ENCODE measurements around the gene CHN2.
"Not testable (repeated sequence)": the region's sequence is repeated elsewhere in the genome, so short reads cannot be mapped to it uniquely, and the experiment has no call there.

The CHN2 gene

DNA sequence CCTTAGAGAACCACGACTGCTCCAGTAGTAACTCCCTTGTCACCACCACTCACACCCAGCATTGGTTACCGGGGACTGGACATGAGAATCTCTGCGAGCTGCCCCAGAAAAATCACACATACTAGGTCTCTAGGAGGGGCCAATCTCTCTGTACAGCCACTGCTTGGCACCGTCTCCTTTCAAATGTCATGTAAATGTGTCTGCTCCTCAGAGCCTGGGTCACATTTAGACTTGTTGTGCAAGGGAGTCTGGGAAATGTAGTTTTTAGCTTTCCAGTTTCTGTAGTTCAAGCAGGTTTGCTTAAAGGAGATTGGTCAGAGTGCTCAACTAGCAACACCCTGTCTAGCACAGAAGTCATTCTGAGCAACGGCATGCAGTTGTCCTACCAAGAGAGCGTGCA lies 60.0 kb downstream of the CHN2 start:
- DNase-seq (ENCODE audit: extremely low read depth in 1 of 2, low read depth in 1 of 2) = no peak

GRCh38 chr7:29255199-29255878 lies 60.8 kb downstream of the CHN2 start:
- no peak for DNase-seq (ENCODE audit: extremely low read depth in 1 of 2, low read depth in 1 of 2)

DNA sequence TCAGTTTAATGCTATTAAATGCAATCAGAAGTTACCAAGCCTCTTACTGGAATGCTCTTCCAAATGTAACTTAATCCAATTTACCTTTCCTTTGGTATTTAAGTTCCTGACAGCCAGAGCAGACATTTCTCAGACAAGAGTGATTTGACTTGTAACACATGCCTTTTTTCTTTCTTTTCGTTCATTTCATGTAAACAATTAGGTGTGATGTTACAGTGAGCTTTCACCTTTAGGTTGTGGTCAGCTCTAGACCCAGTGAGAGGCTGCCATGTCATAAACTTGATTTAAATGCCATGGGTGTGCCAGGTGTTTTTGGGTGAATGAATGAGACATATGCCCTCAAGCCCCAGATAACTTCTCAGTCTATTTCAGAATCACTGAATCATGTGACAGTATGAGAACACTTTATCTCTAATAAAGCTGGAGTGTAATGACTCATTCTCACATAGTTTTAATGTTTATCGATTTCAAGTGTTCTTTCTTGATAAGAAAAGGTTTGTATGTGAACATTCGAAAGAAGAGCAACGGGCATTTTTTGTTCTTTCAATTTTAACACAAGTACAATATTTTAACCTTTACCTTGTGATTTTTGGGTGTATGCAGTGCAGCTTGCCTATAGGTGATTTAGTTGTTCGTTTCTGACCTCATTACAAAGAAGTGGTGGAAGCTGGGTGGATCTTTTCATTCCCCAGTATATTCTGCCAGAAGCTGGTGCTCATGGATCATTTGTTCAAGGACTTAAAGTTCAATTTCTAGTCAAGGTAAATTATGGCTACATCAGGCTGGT lies 61.5 kb downstream of the CHN2 start:
- no peak for DNase-seq (ENCODE audit: extremely low read depth in 1 of 2, low read depth in 1 of 2)

DNA sequence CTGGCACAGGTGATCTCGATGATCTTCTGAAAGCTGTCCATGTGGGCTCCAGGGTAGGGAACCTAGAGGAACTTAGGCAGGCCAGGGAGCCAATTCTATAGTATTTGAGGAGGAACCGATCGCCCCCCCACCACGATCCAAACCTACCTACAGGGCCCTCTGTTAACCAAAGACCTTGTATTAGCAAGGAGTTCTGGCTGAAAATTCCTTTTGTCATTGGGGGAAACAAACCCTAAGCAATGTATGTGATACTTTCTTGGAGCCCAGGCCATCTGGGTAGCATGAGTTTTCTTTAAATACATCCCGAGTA lies 62.1 kb downstream of the CHN2 start:
- no peak for DNase-seq (ENCODE audit: extremely low read depth in 1 of 2, low read depth in 1 of 2)

DNA sequence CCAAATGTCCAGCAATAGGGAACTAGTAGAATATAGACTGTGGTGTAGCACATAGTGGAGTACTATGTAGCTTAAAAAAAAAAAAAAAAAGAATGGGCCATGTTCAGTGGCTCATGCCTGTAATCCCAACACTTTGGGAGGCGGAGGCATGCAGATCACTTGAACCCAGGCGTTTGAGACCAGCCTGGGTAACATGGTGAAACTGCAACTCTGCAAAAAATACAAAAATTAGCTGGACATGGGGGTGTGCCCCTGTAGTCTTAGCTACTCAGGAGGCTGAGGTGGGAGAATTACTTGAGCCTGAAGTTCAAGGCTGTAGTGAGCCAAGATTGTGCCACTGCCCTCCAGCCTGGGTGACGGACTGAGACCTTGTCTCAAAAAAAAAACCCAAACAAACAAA lies 64.4 kb downstream of the CHN2 start:
- DNase-seq (ENCODE audit: extremely low read depth in 1 of 2, low read depth in 1 of 2) = no peak

- DNase-seq (ENCODE audit: extremely low read depth in 1 of 2, low read depth in 1 of 2) = no peak
Measured at GRCh38 chr7:29262191-29262917, 67.8 kb downstream of the CHN2 start.

DNA sequence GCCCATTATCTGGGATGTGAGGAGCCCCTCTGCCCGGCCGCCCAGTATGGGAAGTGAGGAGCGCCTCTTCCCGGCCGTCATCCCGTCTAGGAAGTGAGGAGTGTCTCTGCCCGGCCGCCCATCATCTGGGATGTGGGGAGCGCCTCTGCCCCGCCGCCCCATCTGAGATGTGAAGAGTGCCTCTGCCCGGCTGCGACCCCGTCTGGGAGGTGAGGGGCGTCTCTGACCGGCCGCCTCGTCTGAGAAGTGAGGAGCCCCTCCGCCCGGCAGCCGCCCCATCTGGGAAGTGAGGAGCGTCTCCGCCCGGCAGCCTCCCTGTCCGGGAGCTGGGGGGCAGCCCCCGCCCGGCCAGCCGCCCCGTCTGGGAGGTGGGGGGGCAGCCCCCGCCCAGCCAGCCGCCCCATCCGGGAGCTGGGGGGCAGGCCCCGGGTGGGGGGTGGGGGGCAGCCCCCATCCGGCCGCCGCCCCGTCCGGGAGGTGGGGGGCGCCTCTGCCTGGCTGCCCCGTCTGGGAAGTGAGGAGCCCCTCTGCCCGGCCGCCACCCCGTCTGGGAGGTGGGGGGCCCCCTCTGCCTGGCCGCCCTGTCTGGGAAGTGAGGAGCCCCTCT lies 69.1 kb downstream of the CHN2 start:
- DNase-seq (ENCODE audit: extremely low read depth in 1 of 2, low read depth in 1 of 2) = not testable (repeated sequence)

- DNase-seq (ENCODE audit: extremely low read depth in 1 of 2, low read depth in 1 of 2) = no peak
Measured at GRCh38 chr7:29265208-29265923, 70.8 kb downstream of the CHN2 start.

GRCh38 chr7:29269935-29270334 lies 75.4 kb downstream of the CHN2 start:
- DNase-seq (ENCODE audit: extremely low read depth in 1 of 2, low read depth in 1 of 2) = no peak

DNA sequence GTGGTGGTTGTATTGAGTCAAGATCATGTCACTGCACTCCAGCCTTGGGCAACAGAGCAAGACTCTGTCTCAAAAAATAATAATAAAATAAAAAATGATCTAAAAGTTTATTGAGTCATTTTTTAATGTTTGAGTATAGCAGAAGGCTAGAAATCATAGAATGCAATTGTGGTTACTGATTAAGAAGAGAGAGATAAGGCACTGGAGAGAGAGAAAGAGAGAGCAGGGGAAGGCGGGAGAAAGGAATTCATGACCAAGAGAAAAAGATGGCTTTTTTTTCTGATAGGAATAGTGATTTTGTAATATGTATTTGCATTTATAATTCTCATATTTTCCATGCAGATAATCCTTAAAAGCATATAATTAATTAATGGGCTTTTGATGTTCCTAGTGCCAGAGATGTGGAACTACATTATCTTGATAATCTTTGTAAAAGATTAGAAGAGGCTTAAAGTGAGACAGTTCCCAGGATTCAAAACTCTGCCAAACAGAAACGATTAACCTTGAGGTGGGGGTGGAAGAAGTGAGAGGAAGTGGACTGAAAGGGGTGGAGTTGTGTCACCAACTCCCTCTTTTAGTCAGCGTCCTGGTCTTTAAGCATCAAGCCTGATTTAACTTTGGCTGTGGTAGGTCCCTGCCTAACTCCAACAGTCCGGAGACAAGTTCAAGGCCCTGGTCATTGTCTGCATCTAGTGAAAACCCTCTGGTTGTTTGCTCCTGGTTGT lies 76.2 kb downstream of the CHN2 start:
- DNase-seq (ENCODE audit: extremely low read depth in 1 of 2, low read depth in 1 of 2) = no peak

GRCh38 chr7:29271319-29271658 lies 76.7 kb downstream of the CHN2 start:
- DNase-seq (ENCODE audit: extremely low read depth in 1 of 2, low read depth in 1 of 2) = no peak

DNA sequence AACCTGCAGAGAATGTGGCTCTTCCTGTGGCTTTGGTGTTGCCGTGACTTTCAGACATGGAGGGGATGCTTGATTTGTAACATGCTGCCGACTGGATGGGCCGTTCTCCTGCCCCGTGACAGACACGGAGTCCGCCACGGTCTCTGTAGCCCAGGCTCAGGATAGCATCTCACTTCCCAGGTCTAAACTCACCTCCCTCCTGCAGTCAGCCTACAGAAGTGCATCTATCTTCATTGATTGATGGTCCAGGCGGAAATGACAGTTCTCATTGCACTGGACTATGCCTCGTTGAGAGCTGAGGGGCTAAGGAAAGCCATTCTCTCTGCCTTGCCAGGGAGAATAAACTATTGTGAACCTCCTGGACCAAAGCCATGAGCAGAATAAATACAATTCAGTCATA lies 77.5 kb downstream of the CHN2 start:
- no peak for DNase-seq (ENCODE audit: extremely low read depth in 1 of 2, low read depth in 1 of 2)

DNA sequence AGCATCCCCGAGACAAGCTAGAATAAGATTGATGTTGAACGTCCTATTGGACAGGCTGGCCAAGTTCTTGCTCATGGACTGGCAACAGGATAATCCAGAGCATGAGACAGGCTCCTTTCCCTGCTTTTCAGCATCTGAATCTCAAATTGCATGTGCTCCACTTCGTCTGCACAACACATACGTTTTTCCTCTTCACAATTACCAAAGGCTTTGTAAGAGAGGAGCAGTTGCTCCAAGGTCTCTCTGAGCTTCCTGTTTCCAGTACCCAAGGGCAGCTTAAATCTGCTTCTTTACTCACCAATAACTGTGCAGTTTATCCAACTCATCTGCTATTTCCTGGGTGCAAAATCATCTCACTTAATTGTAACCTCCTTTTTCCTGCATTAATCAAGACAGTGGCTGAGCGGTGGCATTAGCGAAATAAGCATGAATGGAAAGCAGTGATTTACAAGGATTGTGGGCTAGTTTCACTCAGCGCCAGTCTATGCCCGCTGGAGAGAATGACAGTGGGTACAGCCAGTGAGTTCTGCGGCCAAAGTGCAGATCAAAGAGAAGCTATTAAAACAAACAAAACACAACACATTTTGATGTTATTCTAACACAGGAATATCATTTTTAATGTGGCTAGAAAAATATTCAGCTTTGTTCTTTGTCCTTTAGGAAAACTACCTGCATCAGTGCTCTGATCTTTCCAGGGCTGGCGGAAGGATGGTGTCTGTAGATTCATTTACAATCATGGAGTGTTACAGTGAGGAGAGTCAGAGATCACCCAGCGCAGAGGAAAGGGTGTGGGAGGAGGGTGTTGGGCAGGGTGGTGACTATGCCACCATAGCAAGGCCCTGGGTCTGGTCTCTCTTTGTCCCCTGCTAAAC lies 79.8 kb downstream of the CHN2 start:
- DNase-seq (ENCODE audit: extremely low read depth in 1 of 2, low read depth in 1 of 2) = no peak

DNA sequence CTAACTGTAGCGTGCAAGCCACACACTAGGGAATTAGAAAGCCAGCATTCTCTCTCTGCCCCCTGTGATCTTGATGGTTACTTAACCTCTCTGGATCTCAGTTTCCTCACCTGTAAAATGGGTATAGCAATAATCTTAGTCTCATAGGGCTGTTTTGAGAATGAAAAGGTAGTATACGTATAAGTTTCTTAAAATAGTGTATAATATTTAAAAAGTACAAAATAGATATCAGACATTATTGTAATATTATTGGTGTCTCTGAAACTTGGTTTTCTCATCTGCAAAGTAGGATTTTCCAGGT lies 80.4 kb downstream of the CHN2 start:
- DNase-seq (ENCODE audit: extremely low read depth in 1 of 2, low read depth in 1 of 2) = no peak

DNA sequence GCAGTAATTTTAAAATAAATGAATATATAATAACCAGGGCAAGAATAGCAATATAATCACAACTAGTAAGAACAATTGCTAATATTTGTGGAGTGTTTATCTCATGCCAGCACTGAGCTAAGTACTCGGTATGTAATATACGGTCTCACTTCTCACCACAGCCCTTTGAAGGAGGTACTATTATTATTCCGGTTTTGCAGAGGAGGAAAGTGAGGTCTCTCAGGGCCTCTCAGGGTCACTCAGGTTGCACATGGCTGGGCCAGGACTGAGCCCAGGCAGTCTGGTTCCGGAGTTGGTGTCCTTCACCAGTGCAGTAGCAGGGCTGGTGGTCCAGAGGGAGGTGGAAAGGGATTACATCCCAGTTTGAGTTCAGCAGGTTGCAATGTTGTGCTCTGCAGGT lies 80.9 kb downstream of the CHN2 start:
- no peak for DNase-seq (ENCODE audit: extremely low read depth in 1 of 2, low read depth in 1 of 2)

DNA sequence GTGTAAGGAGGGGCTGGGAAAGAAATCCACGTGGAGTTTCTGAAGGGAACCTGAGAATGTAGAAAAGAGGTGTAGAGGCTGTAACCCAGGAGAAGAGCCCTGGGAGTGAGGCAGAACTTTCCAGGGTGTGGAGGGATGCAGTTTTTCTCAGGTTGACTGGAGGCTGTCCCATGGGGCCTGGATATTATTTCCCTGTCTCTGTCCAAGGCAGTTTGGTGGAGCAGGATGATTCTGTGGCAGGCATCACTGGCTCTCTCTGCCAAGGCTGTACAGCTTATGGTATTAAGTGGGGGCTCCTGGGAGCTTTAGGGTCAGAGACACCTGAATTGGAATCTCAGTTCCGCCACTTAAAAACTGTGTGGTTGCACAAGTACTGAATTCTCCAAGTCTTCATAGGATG lies 81.6 kb downstream of the CHN2 start:
- DNase-seq (ENCODE audit: extremely low read depth in 1 of 2, low read depth in 1 of 2) = no peak

- DNase-seq (ENCODE audit: extremely low read depth in 1 of 2, low read depth in 1 of 2) = no peak
Measured at GRCh38 chr7:29276806-29277205, 82.2 kb downstream of the CHN2 start.

DNA sequence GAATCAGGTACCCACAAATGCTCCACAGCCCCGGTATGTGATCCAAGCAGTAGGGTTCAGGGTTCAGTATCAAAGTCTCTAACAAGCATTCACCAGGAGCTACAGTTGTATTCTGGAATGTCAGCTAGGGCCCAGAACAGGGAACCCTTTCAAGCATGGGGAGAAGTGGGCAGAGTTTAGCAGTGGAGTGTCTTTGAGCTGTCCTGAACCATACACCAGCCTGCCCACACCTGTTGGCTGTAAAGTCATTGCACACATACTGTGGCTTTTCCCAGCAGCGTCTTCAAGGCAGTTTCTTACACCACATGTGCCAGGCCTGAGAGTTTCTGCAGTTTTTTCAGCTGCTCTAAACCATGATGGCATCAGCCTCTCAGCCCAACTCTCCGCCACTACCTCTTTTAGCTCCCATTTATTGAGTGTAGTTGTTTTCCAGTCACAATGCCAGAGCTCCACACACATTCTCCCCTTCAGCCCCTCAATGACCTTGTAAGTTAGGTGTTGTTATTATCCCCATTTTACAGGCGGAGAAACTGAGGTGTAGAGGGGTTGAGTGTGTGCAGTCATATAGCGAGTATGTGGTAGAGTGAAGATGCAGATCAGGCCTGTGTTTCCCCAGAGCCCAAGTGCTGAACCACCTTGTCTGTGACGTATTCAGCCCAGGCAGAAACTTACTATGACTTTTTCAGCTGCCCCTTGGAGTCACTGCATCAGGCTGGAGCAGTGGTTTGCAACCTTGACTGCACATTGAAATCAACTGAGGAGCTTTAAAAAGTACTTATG lies 83.1 kb downstream of the CHN2 start:
- no peak for DNase-seq (ENCODE audit: extremely low read depth in 1 of 2, low read depth in 1 of 2)
